Breast epithelium (tissue), 3 donors: ENCODE measurements around the gene TMEM108.

ENCODE experiments used
- CTCF ChIP-seq, 3 donors: fragments of 450-650 bp; IDR thresholded peaks; one replicate each; pipeline ENCODE4 v1.5.1; 2016 to 2017; ENCODE audit warnings: antibody characterized with exemption in 3 of 3, mild to moderate bottlenecking in 3 of 3, moderate library complexity in 3 of 3
- POLR2A ChIP-seq: fragments of 450-650 bp; IDR thresholded peaks from one replicate; pipeline ENCODE4 v1.6.1; 2016; ENCODE audit warnings: antibody characterized with exemption, mild to moderate bottlenecking, moderate library complexity
- POLR2AphosphoS5 ChIP-seq, 3 donors: sonication (generic); formaldehyde crosslinking; IDR thresholded peaks; one replicate each; pipeline ENCODE4 v1.6.1; 2017; ENCODE audit warnings: antibody characterized with exemption in 3 of 3

- TF ChIP-seq POLR2AphosphoS5 (IDR thresholded peaks at IDR 0.05) = no peak
- no peak for TF ChIP-seq CTCF (IDR thresholded peaks at IDR 0.05)
- TF ChIP-seq POLR2A = no peak
These were observed 324.3 kb downstream of the TMEM108 start for GRCh38 chr3:133362539-133362938.
